Astrocyte (in vitro differentiated cells and primary cell): ENCODE results near the gene CCDC157.

Source experiments
- CTCF ChIP-seq: IDR thresholded peaks from 2 replicates; pipeline ENCODE4 v1.5.1; 2011; ENCODE audit warnings: low read depth, mild to moderate bottlenecking, inconsistent platforms, low read length, moderate library complexity; ENCODE audit not compliant: insufficient read depth
- EZH2 ChIP-seq: IDR thresholded peaks from 2 replicates; pipeline ENCODE4 v1.6.1; 2012; ENCODE audit warnings: mild to moderate bottlenecking, low read length, inconsistent platforms; ENCODE audit not compliant: insufficient read depth

GRCh38 chr22:30397656-30398635 lies 41.1 kb downstream of the CCDC157 start:
- no peak for TF ChIP-seq CTCF
- TF ChIP-seq EZH2 = no peak
